Stimulated activated CD8-positive, alpha-beta memory T cell treated with anti-CD3 and anti-CD28 coated beads, Interleukin-7, amount 100 ng/mL, for 1 hour (primary cell): ENCODE results near the gene TCF25.
A peak's percentile ranks its signal among the peaks of the same experiment; 100 is the strongest.
"Not testable (repeated sequence)": the region's sequence is repeated elsewhere in the genome, so short reads cannot be mapped to it uniquely, and the experiment has no call there.

ENCODE experiments used
- DNase-seq, 2 donors: peaks; one replicate each; pipeline ENCODE4 v3.0.0-alpha.2; 2020; ENCODE audit warnings: low read depth in 2 of 2

TCF25 gene

GRCh38 chr16:89873109-89873971 is at the start of gene TCF25:
Gene TCF25, plus strand, starts transcription at chr16:89873592. Its CDS starts 76 bp downstream, at chr16:89873668.
- peak; percentile 68 to 72 for DNase-seq

- DNase-seq = not testable (repeated sequence)
These were observed 49.6 kb upstream of the TCF25 start for GRCh38 chr16:89823824-89824148.

GRCh38 chr16:89826531-89827382 is 46.6 kb upstream of the TCF25 start:
- no peak for DNase-seq

DNA sequence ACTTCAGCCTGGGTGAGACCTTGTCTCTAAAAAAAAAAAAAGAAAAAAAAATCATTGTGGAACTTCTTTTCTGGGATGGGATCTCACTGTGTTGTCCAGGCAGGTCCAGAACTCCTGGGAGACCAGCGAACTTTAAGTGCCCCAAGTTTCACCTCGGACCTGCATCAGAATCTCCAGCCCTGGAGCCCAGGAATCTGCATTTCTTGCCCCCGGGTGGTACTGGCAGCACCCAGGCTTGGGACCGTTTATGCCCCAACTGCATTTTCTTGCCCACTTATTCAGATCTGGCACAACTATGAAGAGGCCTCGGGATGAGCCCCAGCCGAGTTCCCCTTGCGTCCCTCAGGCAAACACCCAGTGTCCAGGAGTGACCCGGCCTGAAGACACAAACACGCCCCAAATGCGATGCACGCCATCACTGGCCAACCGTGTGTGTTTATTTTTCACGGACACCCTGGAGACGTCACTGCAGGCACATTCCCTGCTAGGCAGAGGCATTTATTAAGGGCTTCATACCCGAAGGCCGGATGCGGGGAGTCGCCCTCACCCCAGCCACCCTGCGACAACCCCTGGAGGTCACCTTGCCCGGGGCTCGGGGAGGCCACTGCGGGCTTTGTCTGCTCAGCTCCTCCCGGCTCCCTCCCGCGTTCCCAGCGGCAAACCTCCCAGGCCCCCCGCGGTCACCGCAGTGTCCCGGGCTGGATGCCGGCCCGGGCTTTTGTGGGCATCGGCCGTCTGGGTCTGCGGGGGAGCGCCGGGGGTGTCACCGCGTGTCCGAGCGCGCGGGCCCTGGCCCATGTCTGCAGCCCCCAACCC is 45.8 kb upstream of the TCF25 start:
- no peak for DNase-seq

GRCh38 chr16:89828199-89828869 is 45.1 kb upstream of the TCF25 start, which contains the start of gene SPIRE2:
Gene SPIRE2, plus strand, starts transcription at chr16:89828475. Its CDS starts 76 bp downstream, at chr16:89828551.
- DNase-seq = peak; percentile 27 to 37

DNA sequence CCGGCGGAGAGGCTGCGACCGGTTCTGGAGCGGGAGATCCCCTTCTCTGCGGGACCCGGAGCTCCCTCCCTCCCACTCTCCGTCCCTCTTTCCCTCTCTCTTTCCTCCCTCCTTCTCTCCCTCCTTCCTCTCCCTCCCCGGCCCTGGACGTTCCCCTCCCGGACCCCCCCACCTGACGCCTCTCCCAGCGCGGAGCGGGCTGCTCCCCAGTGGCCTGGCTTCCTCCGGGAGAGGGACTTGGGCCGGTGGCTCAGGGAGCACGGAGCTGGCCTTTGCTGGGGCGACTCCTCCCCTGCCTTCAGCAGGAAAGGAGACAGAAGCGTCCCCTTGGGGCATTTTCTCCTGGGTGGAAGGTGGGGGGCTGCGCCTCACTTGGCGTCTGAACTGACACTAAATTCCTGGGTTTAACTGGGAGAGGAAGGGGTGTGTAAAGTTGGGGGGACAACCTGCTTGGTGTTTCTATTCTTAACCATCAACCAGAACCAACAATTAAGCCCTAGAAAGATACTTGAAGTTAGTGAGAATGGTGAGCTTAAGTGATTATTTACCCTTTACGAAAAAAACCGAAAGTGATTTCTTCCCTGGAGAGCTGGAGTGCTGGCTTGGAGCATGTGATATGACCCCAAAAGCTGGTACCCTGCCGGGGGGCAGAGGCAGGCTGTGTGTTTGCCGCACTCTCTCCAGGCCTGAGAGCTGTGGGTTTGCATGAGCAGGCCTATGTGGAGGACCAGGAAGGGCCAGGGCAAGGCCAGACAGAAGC is 44.3 kb upstream of the TCF25 start:
- no peak for DNase-seq

- no peak for DNase-seq
These were observed 43.6 kb upstream of the TCF25 start for GRCh38 chr16:89829630-89830437.

GRCh38 chr16:89831810-89832328 is 41.5 kb upstream of the TCF25 start:
- DNase-seq = no peak

DNA sequence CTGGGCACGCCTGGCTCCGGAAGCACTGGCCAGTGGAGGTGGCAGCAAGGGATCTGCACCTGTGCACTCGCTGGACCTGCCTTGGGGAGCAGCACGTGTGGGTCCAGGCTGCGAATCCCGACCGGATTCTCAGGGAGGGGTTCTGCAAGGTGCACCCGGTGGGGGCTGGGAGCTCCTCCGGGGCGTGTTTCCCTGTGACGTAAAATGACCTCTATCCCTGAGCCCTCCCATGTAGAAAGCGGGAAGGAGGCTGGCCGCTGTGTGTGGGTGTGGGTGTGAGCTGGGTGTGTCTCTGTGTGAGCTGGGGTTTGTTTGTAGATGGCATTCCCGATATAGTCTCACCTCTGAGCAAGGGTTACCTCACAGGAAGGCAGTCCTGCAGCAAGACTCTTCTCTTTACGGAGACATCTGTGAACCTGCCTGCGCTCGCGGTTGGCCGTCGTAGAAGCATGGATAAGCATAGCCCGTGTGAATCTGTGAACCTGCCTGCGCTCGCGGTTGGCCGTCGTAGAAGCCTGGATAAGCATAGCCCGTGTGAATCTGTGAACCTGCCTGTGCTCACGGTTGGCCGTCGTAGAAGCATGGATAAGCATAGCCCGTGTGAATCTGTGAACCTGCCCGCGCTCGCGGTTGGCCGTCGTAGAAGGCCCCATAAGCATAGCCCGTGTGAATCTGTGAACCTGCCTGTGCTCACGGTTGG is 39.6 kb upstream of the TCF25 start:
- DNase-seq = not testable (repeated sequence)

DNA sequence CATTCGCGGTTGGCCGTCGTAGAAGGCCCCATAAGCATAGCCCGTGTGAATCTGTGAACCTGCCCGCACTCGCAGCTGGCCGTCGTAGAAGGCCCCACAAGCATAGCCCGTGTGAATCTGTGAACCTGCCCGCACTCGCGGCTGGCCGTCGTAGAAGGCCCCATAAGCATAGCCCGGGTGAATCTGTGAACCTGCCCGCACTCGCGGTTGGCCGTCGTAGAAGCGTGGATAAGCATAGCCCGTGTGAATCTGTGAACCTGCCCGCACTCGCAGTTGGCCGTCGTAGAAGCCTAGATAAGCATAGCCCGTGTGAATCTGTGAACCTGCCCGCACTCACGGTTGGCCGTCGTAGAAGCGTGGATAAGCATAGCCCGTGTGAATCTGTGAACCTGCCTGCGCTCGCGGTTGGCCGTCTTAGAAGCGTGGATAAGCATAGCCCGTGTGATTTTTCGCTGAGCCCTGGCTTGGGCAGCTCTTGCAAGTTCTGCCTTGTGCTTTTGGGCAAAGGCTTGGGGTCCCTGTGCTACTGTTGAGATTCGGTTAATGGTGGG is 38.5 kb upstream of the TCF25 start:
- not testable (repeated sequence) for DNase-seq

- DNase-seq = not testable (repeated sequence)
These were observed 36.9 kb upstream of the TCF25 start for GRCh38 chr16:89836484-89836883.

DNA sequence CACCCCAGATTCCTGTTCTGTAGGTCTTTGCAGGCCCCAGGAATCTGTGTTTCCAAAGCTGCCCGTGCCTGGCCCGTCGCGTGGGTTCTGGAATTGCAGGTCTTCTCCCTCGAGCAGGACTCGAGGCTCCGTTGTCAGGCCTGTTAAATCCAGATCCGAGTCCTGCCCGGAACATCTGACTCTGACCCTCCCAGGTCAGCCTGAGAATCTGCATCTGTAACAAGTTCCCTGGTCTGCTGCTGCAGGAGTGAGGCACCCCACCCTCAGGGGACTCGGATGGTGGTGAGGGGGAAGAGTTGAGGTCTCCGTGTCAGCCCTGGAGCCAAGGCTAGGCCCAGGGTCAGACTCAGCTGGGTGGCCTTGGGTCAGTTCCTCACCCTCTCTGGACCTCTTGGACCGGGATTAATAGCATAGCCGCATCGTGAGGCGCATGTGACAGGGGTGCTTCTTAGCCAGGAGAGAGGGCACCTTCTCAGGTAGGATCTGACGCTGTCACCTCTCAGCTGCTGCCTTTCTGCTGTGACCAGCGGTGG is 36.3 kb upstream of the TCF25 start:
- no peak for DNase-seq

DNA sequence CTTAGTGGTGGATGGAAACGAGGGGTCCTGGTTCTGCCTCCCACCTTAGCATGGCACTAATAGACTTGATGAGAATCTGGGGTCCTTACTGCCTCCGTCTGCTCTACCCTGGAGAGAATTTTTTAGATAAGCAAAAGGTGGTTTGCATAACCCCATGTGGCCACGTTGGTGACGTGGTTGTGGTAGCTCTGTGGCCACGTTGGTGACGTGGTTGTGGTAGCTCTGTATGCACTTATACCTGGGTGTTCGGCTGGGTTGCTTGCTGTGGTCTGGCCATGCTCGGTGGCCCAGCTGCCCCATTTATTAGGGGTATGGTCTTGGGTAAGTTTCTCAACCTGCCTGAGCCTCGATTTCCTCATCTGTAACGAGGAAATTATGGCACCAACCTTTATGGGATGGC is 32.1 kb upstream of the TCF25 start:
- peak; percentile 37 to 61 for DNase-seq

DNA sequence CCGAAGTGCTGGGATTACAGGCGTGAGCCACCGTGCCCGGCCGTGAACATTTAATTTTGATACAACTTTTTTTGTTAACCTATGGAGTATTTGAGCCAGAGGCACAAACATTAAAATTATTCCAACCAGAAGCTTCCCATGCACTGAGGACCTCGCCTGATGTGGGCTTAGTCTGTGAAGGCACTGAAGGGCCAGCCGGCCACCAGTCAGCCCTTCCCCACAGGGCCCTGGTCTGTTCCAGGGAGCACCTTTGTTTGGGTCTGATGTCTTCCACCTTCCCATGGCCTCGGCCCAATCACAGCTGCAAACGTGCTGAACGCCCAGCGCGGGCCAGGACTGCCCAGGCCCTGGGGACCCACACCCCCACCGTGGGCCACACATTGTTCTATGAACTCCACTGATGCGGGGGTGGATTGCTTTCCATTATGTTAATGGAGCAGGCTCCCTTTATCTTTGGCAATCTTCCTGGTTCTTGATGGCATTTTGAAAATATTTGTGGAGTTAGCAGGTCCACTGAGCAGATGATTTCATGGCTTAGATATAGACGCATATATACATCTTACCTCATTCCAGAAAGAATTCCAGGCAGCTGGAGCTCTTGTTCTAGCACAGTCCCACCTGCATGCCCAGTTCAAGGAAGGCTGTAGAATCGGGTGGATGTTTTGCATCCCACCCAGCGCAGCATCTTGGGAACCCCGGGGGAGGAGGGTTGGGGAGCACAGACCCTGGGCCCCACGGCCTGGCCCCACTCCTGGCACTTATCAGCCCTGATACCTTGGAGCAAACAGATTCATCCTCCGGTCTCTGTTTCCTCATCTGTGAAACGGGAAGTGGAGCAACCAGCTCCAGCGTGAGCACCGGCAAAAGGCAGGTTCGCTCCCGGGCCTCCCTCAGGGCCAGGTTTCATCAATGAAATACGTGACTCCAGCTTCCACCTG is 30.7 kb upstream of the TCF25 start:
- DNase-seq = no peak

DNA sequence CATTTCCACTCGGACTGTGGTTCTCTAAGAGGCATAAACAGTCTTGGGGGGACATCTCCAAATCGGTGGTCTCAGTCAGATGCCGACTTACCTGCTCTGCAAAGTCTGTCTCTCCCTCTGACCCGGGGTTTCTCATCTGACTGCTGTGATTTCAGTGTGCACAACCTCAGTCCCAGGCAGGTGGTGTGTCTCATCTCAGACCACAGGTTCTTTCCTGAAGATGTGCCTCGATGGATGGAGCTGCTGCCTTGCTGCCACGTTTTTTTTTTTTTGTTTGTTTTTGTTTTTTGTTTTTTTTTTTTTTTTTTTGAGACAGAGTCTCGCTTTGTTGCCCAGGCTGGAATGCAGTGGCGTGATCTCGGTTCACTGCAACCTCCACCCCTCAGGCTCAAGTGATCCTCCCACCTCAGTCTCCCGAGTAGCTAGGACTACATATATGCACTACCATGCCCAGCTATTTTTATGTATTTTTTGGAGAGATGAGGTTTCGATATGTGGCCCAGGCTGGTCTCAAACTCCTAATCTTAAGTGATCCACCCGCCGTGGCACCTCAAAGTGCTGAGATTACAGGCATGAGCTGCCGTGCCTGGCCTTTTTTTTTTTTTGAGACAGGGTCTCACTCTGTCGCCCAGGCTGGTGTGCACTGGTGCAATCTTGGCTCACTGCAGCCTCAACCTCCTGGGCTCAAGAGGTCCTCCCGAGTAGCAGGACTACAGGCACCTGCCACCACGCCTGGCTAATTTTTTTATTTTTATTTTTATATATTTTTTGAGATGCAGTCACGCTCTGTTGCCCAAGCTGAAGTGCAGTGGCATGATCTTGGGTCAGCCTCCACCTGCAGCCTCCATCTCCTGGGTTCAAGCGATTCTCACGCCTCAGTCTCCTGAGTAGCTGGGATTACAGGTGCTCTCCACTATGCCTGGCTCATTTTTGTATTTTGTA is 29.7 kb upstream of the TCF25 start:
- no peak for DNase-seq
